ENCODE measurements around the gene MRO. TPM values are rescaled to one million over a fixed set of nuclear protein-coding genes. Genes with fewer than 3 reads are reported as not detected.

Gene MRO
- total RNA-seq, 6 experiments from 2014 or later, result 2.2 to 14.8 (median 2.7) TPM

DNA sequence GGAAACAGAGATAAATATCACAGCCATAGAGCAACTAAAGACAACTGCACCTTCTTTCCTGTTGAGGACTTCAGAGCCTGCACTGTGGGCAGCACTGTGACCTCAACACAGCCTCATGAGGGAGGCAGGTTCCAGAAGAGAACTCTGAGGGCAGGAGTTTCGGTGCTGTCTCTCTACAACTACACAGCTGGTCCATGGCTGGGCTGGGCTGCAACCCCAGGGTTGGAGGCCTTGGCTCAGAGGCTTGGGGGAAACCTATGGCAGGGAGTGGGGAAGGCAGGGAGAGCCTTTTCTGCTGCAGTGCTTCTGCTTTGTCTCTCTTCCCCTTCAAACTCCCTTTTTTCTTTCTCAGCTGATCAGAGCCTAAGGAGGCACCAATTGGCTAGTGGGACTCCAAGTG lies 66.5 kb downstream of the MRO start:
- Histone ChIP-seq H3K4me3 (no peak overlapping the region), H3K27me3 (no peaks in the 10 kb centered on the region), H3K4me1 (no peaks in the 10 kb centered on the region), H3K9me3 (no peaks in the 10 kb centered on the region), H3K27ac (no peak overlapping the region), H3K36me3 (no peaks in the 10 kb centered on the region)
- intact Hi-C loops (cut with DNase I), result no loop called here
- no peak for DNase-seq
- no CpG with 5 or more reads among the region's 1 CpG for WGBS (ENCODE audit: insufficient coverage, low coverage, low lambda C conversion rate, missing lambda C conversion rate)
- TF ChIP-seq, protein P1, sequence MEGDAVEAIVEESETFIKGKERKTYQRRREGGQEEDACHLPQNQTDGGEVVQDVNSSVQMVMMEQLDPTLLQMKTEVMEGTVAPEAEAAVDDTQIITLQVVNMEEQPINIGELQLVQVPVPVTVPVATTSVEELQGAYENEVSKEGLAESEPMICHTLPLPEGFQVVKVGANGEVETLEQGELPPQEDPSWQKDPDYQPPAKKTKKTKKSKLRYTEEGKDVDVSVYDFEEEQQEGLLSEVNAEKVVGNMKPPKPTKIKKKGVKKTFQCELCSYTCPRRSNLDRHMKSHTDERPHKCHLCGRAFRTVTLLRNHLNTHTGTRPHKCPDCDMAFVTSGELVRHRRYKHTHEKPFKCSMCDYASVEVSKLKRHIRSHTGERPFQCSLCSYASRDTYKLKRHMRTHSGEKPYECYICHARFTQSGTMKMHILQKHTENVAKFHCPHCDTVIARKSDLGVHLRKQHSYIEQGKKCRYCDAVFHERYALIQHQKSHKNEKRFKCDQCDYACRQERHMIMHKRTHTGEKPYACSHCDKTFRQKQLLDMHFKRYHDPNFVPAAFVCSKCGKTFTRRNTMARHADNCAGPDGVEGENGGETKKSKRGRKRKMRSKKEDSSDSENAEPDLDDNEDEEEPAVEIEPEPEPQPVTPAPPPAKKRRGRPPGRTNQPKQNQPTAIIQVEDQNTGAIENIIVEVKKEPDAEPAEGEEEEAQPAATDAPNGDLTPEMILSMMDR (IDR thresholded peaks at IDR 0.05), result no peak
- no peak for TF ChIP-seq POLR2A (IDR thresholded peaks at IDR 0.05)
- ATAC-seq, result no peak

DNA sequence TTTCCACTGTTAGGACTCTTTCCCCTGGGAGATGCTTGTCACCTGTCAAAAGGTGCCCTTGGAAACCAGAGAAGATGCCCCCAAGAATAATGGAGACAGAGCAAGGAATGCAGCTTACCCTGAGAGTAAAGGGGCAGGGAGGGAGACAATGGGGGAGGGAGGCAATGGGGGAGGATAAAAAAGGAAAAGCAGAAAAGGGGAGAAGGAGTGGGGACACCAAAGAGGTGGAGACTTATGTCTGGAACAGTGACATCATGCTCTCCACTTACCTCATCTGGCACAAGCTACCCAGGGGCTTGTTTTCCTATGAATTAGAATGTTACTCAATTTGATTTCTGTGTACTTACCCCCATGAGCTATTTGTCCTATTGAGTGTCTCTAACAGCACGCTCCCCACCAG lies 67.9 kb downstream of the MRO start:
- ATAC-seq (no peak), DNase-seq (no peak)
- Histone ChIP-seq H3K9me3 (no peaks in the 10 kb centered on the region), H3K36me3 (no peaks in the 10 kb centered on the region), H3K4me1 (no peaks in the 10 kb centered on the region), H3K4me3 (no peak overlapping the region), H3K27me3 (no peaks in the 10 kb centered on the region), H3K27ac (no peak overlapping the region)
- WGBS (ENCODE audit: insufficient coverage, low coverage, low lambda C conversion rate, missing lambda C conversion rate), result 33% methylated on average over 1 of the region's 1 CpG
- intact Hi-C loops (cut with DNase I), result no loop called here
- TF ChIP-seq, protein P1 (IDR thresholded peaks at IDR 0.05), result no peak
- TF ChIP-seq POLR2A (IDR thresholded peaks at IDR 0.05), result no peak

DNA sequence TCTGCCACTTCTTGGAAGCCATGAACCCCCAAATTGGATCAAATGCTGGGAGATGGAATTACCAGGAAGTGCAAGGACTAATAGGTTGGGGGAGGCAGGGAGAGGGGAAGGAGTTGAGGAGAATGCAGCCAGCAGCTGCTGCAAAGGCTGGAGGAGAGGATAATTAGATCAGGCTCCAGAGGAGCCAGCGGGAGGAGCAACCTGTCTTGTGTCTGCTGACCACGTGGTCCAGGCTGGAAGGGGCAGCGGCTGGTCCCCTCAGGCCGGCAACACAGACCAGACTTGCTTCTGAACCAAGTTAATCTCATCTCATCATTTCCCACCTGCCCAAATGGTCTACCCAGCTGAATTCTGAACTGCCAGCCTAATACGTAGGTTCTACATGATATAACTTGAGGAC lies 68.3 kb downstream of the MRO start:
- Histone ChIP-seq H3K9me3 (no peaks in the 10 kb centered on the region), H3K36me3 (no peaks in the 10 kb centered on the region), H3K4me3 (no peak overlapping the region), H3K27ac (no peak overlapping the region), H3K4me1 (no peaks in the 10 kb centered on the region), H3K27me3 (no peaks in the 10 kb centered on the region)
- no peak for DNase-seq
- intact Hi-C loops (cut with DNase I), result no loop called here
- ATAC-seq, result no peak
- 57% methylated on average over 5 of the region's 5 CpGs for WGBS (ENCODE audit: insufficient coverage, low coverage, low lambda C conversion rate, missing lambda C conversion rate)
- no peak for TF ChIP-seq POLR2A (IDR thresholded peaks at IDR 0.05)
- TF ChIP-seq, protein P1 (IDR thresholded peaks at IDR 0.05), result no peak

DNA sequence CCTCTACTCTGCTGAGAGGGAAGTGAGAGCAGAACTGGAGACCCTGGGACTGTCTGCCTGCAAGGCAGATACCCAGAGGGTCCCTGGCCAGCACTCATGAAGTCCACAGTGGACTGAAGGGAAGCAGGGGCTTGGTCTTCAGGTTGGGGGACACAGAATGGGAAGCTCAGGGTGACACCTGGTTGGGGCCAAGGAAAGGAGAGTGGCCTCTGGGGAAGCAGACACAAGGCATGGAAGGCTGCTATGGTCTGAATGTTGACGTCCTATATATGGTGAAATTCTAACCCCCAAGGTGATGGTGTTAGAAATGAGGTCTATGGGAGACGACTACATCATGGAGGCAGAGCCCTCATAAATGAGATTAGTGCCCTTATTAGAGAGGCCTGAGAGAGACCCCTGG lies 69.3 kb downstream of the MRO start:
- intact Hi-C loops (cut with DNase I), result no loop called here
- no peak for ATAC-seq
- no peaks in the 10 kb centered on the region for H3K9me3 ChIP-seq
- WGBS (ENCODE audit: insufficient coverage, low coverage, low lambda C conversion rate, missing lambda C conversion rate), result 57% methylated on average over 2 of the region's 2 CpGs
- no peak overlapping the region for H3K4me3 ChIP-seq
- TF ChIP-seq POLR2A (IDR thresholded peaks at IDR 0.05), result no peak
- TF ChIP-seq, protein P1 (IDR thresholded peaks at IDR 0.05), result no peak
- no peaks in the 10 kb centered on the region for H3K4me1 ChIP-seq
- DNase-seq, result no peak
- no peaks in the 10 kb centered on the region for H3K27me3 ChIP-seq
- H3K36me3 ChIP-seq, result no peaks in the 10 kb centered on the region
- no peak overlapping the region for H3K27ac ChIP-seq

DNA sequence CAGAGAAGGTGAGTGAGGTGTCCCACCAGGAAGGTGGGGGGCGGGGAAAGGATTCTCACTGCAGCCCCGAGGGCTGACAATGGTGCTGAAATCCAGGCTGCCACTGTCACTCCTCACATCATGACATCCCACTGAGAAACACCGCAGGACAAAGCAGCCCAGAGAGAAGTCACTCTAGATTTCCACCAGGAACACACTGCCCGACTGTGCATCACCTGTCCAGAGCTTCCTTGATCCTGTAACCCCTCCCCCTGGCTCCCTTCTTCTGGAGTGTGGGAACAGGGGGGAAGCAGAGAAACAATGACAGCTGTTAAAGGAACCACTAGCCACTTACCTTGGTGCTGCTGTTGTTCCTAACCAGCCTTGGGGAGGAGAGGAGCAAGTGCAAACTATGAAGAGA lies 69.9 kb downstream of the MRO start:
- Histone ChIP-seq H3K9me3 (no peaks in the 10 kb centered on the region), H3K27ac (no peak overlapping the region), H3K36me3 (no peaks in the 10 kb centered on the region), H3K4me3 (no peak overlapping the region), H3K4me1 (no peaks in the 10 kb centered on the region), H3K27me3 (no peaks in the 10 kb centered on the region)
- no peak for DNase-seq
- TF ChIP-seq POLR2A (IDR thresholded peaks at IDR 0.05), result no peak
- TF ChIP-seq, protein P1 (IDR thresholded peaks at IDR 0.05), result no peak
- intact Hi-C loops (cut with DNase I), result no loop called here
- 39% methylated on average over 3 of the region's 4 CpGs for WGBS (ENCODE audit: insufficient coverage, low coverage, low lambda C conversion rate, missing lambda C conversion rate)
- ATAC-seq, result no peak

Data from right lobe of liver (tissue), 6 donors.